IPS-NIHi11 (cell line): Measurements from ENCODE around the gene FGF10.

Source experiments
- DNase-seq: peaks from one replicate; pipeline ENCODE4 v3.0.0; 2012; ENCODE audit warnings: mixed read lengths, low spot score

The FGF10 gene

DNA sequence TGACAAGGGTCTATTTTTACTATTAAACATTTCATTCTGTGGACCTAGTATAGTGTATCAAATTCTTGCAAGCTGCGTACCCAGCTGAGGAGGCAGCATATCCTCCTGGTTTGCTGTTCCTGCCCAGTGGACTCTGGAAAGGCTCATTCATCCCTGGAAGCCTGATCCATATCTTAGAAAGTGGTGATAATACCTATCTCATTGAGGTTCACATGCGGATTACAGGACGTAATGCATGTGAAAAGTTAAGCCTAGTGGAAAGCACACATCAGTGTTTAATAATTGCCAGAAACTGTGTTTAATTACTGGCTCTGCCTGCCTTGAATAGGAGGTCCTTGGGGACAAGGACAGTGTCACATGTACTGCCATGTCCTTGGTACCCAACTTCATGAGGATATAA, 132.0 kb downstream of the FGF10 start:
- no peak for DNase-seq
